NCI-H128 (cell line): ENCODE results near the gene BPI.
"Not testable (repeated sequence)": the region's sequence is repeated elsewhere in the genome, so short reads cannot be mapped to it uniquely, and the experiment has no call there.

ENCODE experiments used
- DNase-seq: peaks from one replicate; lab custom pipeline; 2025; ENCODE audit not compliant: unreplicated experiment; lab: John Stamatoyannopoulos, UW

The BPI gene

GRCh38 chr20:38302786-38303185 is 1.2 kb upstream of the BPI start:
- no peak for DNase-seq

- no peak for DNase-seq
These were observed 990 bp downstream of the BPI start for GRCh38 chr20:38304845-38305447.

- DNase-seq, result no peak
These were observed 1.6 kb downstream of the BPI start for GRCh38 chr20:38305541-38305940.

- DNase-seq, result no peak
These were observed 2.4 kb downstream of the BPI start for GRCh38 chr20:38306379-38306778.

GRCh38 chr20:38307371-38308046 is 3.6 kb downstream of the BPI start:
- DNase-seq, result no peak

- no peak for DNase-seq
These were observed 4.1 kb downstream of the BPI start for GRCh38 chr20:38308047-38308438.

GRCh38 chr20:38308447-38308846 is 4.5 kb downstream of the BPI start:
- no peak for DNase-seq

GRCh38 chr20:38311091-38311490 is 7.1 kb downstream of the BPI start:
- DNase-seq, result no peak

GRCh38 chr20:38311491-38311890 is 7.5 kb downstream of the BPI start:
- no peak for DNase-seq

- DNase-seq, result no peak
These were observed 9.7 kb downstream of the BPI start for GRCh38 chr20:38313676-38314075.

- not testable (repeated sequence) for DNase-seq
These were observed 10.4 kb downstream of the BPI start for GRCh38 chr20:38314350-38314749.

GRCh38 chr20:38315290-38315966 is 11.5 kb downstream of the BPI start:
- DNase-seq, result no peak

GRCh38 chr20:38316341-38316740 is 12.4 kb downstream of the BPI start:
- DNase-seq, result no peak

GRCh38 chr20:38317422-38317821 is 13.5 kb downstream of the BPI start:
- no peak for DNase-seq

- DNase-seq, result no peak
These were observed 16.3 kb downstream of the BPI start for GRCh38 chr20:38320221-38320620.

GRCh38 chr20:38321959-38322598 is 18.1 kb downstream of the BPI start:
- DNase-seq, result no peak

- DNase-seq, result no peak
These were observed 20.2 kb downstream of the BPI start for GRCh38 chr20:38324159-38324558.

- no peak for DNase-seq
These were observed 21.2 kb downstream of the BPI start for GRCh38 chr20:38325167-38325566.

- no peak for DNase-seq
These were observed 21.9 kb downstream of the BPI start for GRCh38 chr20:38325905-38326304.

- no peak for DNase-seq
These were observed 22.4 kb downstream of the BPI start for GRCh38 chr20:38326309-38326708.

GRCh38 chr20:38330638-38331037 is 26.7 kb downstream of the BPI start:
- DNase-seq, result no peak

- no peak for DNase-seq
These were observed 27.3 kb downstream of the BPI start for GRCh38 chr20:38331245-38331644.
